CD4-positive, alpha-beta T cell treated with Interferon alpha-2 for 1 hour (primary cell): ENCODE data around the gene CETP.
"Not testable (repeated sequence)": the region's sequence is repeated elsewhere in the genome, so short reads cannot be mapped to it uniquely, and the experiment has no call there.

Experiments
- DNase-seq, 2 donors: peaks; one replicate each; pipeline ENCODE4 v3.0.0-alpha.2; 2020 to 2022

CETP gene

GRCh38 chr16:56999409-57000270 lies 37.9 kb downstream of the CETP start:
- DNase-seq: peak; percentile 25 to 67

GRCh38 chr16:57000271-57001025 lies 38.7 kb downstream of the CETP start:
- peak; percentile 38 to 52 for DNase-seq

GRCh38 chr16:57001026-57001679 lies 39.4 kb downstream of the CETP start:
- DNase-seq: no peak

- no peak for DNase-seq
These were observed 42.0 kb downstream of the CETP start for GRCh38 chr16:57003439-57004386.

GRCh38 chr16:57004387-57005250 lies 42.9 kb downstream of the CETP start:
- DNase-seq: no peak

- DNase-seq: not testable (repeated sequence)
These were observed 43.8 kb downstream of the CETP start for GRCh38 chr16:57005597-57005996.

- no peak for DNase-seq
These were observed 45.3 kb downstream of the CETP start for GRCh38 chr16:57007050-57007449.

GRCh38 chr16:57007530-57007929 lies 45.8 kb downstream of the CETP start:
- no peak for DNase-seq

GRCh38 chr16:57008440-57008839 lies 46.7 kb downstream of the CETP start:
- DNase-seq: no peak

- DNase-seq: no peak
These were observed 48.0 kb downstream of the CETP start for GRCh38 chr16:57009643-57010170.

GRCh38 chr16:57012353-57012752 lies 50.6 kb downstream of the CETP start:
- DNase-seq: no peak

- no peak for DNase-seq
These were observed 51.5 kb downstream of the CETP start for GRCh38 chr16:57013229-57013628.

- no peak for DNase-seq
These were observed 52.2 kb downstream of the CETP start for GRCh38 chr16:57013902-57014301.

GRCh38 chr16:57016301-57016700 lies 54.6 kb downstream of the CETP start:
- DNase-seq: no peak

GRCh38 chr16:57016831-57017230 lies 55.1 kb downstream of the CETP start:
- no peak for DNase-seq

- DNase-seq: no peak
These were observed 55.5 kb downstream of the CETP start for GRCh38 chr16:57017251-57017650.

GRCh38 chr16:57019746-57020145 lies 58.0 kb downstream of the CETP start:
- no peak for DNase-seq

GRCh38 chr16:57020651-57021050 lies 58.9 kb downstream of the CETP start:
- no peak for DNase-seq

GRCh38 chr16:57021757-57022156 lies 60.0 kb downstream of the CETP start:
- no peak for DNase-seq

- DNase-seq: no peak
These were observed 60.7 kb downstream of the CETP start for GRCh38 chr16:57022445-57022844.
